Heart left ventricle (tissue), 16 donors: ENCODE data around the gene ZNF341. TPM values are rescaled to one million over a fixed set of nuclear protein-coding genes. Genes with fewer than 3 reads are reported as not detected.
"Not testable (repeated sequence)": the region's sequence is repeated elsewhere in the genome, so short reads cannot be mapped to it uniquely, and the experiment has no call there.

ENCODE experiments used
- ATAC-seq, 4 donors: fragments of 200-7000 bp; cut with Tn5 transposase; one replicate each; pipeline ENCODE4 v1.9.1; 2020 to 2022; ENCODE audit warnings: moderate library complexity in 4 of 4, mild to moderate bottlenecking in 3 of 4, moderate number of reproducible peaks in 1 of 4
- DNase-seq, 5 donors: peaks; one replicate each; pipeline ENCODE4 v3.0.0-alpha.2; 2020
- H3K27ac ChIP-seq, 12 donors: fragments of 200-600 bp; sonication (generic) in 4 of 12; one replicate each; pipeline versions ENCODE4 v1.5.0 to v1.8.0; 2016 to 2022; ENCODE audit warnings: mild to moderate bottlenecking in 2 of 12
- H3K27me3 ChIP-seq, 9 donors: fragments of 200-600 bp; sonication (generic) in 2 of 9; one replicate each; pipeline versions ENCODE4 v1.5.1 to v1.8.0; 2016 to 2022; ENCODE audit warnings: mild to moderate bottlenecking in 3 of 9
- H3K36me3 ChIP-seq, 9 donors: fragments of 200-600 bp; sonication (generic) in 2 of 9; one replicate each; pipeline versions ENCODE4 v1.5.0 to v1.8.0; 2018 to 2022; ENCODE audit warnings: mild to moderate bottlenecking in 2 of 9
- H3K4me1 ChIP-seq, 12 donors: fragments of 200-600 bp; sonication (generic) in 4 of 12; one replicate each; pipeline versions ENCODE4 v1.5.0 to v1.8.0; 2016 to 2022; ENCODE audit warnings: mild to moderate bottlenecking in 3 of 12
- H3K4me3 ChIP-seq, 12 donors: fragments of 200-600 bp; sonication (generic) in 4 of 12; one replicate each; pipeline versions ENCODE4 v1.5.0 to v1.8.0; 2017 to 2022; ENCODE audit warnings: mild to moderate bottlenecking in 9 of 12, moderate library complexity in 4 of 12
- H3K9me3 ChIP-seq, 12 donors: fragments of 200-600 bp; sonication (generic) in 4 of 12; one replicate each; pipeline versions ENCODE4 v1.5.0 to v1.8.0; 2016 to 2022; ENCODE audit warnings: mild to moderate bottlenecking in 1 of 12
- POLR2A ChIP-seq, 2 donors: fragments of 450-650 bp; IDR thresholded peaks; one replicate each; pipeline ENCODE4 v1.6.1; 2017; ENCODE audit warnings: antibody characterized with exemption in 2 of 2, mild to moderate bottlenecking in 2 of 2, moderate library complexity in 2 of 2
- WGBS, 4 donors: extraction: QIAGEN DNeasy Blood & Tissue Kit in 2 of 4; methylation state at CpG; one replicate each; pipeline versions ENCODE4 v1.1.5 to v1.1.7; 2013 to 2018; 5-methylcytosine and 5-hydroxymethylcytosine counted together
- intact Hi-C, 10 donors: fragments of 100-400 bp; cut with DNase I; formaldehyde crosslinking; loops; one replicate each; pipeline versions ENCODE4 v1.11.1 to v1.14.2; 2022
- polyA plus RNA-seq, 2 donors: library from polyadenylated mRNA; stranded (reverse); fragments of 200-250 nt; gene quantifications; one replicate each; pipeline ENCODE4 v1.2.3, GENCODE V29; 2013
- total RNA-seq, 9 donors: library from RNA; depleted of rRNA in 2 of 9; stranded (reverse); fragments of >200 nt in 2 of 9; fragmentation: NEBNext Ultra II Directional in 3 of 9; extraction: Animal tissue kit (Norgen Biotek cat#: 25700) in 3 of 9; gene quantifications; one replicate each; pipeline versions ENCODE4 v1.1.0 to v1.2.4, GENCODE V29; 2016 to 2023
- TF ChIP-seq, protein P1 (sequence below), 12 donors: fragments of 200-600 bp; sonication (generic) in 4 of 12; IDR thresholded peaks; one replicate each; pipeline versions ENCODE4 v1.5.0 to v1.8.0; 2018 to 2022; ENCODE audit warnings: antibody characterized with exemption in 12 of 12, mild to moderate bottlenecking in 5 of 12
- donor health status: ischemic (EF 13 %, LVEDD 7.1; RV severe dilation, severe dysfunction).
- donor health status: healthy with polysubstance abuse.
- donor health status: DM: no; HTN: yes; CAD: no.
- donor health status: DM: no; HTN: no; CAD: no.
- donor health status: ischemic (EF 25% LVEDD 6.9; RV normal size, moderate dysfunction).
- donor health status: ischemic (EF 25% LVEDD 5.7; RV mildly dilated, moderate dysfunction).
- donor health status: healthy.
- donor health status: DM: yes; HTN: yes; CAD: no.
- donor health status: ischemic (EF 35%, LVEDD 5.7; RV mildly dilated, moderate dysfunction).
- donor health status: nonischemic (EF 11% LVEDD 7.7; RV severe dilation, severe dysfunction).
- donor health status: DM: yes; HTN: yes; CAD: no.
- donor health status: PGD.
- donor health status: ischemic (EF 29% LVEDD 5.4; RV normal size, mild dysfunction).
- donor health status: nonischemic (EF 23%, LVEDD 6.1; RV moderate dilation, normal function).

Gene ZNF341
- total and polyA plus RNA-seq, 11 donors: 1.2 to 3.3 (median 1.7) TPM

DNA sequence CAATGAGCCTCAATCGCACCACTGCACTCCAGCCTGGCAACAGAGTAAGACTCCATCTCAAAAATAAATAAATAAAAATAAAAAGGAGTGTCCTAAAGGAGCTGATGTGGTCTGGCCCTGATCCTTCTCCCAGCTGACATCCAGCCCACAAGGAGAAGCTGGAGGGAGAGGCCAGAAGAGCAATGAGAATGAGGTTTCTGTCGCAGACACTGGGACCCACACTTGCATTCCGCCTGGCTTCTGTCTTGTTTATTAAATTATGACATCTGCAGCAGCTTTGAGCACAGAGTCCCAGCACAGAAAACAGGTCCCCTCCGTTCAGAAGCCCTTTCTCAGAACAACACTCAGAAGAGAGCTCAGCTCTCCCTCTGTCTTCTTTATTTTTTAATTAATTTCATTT lies 35.3 kb upstream of the ZNF341 start:
- H3K4me1 ChIP-seq: peaks cover 0 to 19% (median 1%) of the 10 kb centered on the region in 12 donors
- no peaks in the 10 kb centered on the region for H3K36me3 ChIP-seq
- 86 to 89% (median 88%) methylated on average over 4 of the region's 4 CpGs for WGBS, 4 donors
- H3K4me3 ChIP-seq: no peak overlapping the region
- no peaks in the 10 kb centered on the region for H3K9me3 ChIP-seq
- DNase-seq (no peak), ATAC-seq (peak in 1 of 4 donors; percentile 29)
- H3K27me3 ChIP-seq: no peaks in the 10 kb centered on the region
- peak overlapping the region in 1 of 12 donors; percentile 59 for H3K27ac ChIP-seq
- no peak for TF ChIP-seq POLR2A (IDR thresholded peaks at IDR 0.05)
- TF ChIP-seq, protein P1, sequence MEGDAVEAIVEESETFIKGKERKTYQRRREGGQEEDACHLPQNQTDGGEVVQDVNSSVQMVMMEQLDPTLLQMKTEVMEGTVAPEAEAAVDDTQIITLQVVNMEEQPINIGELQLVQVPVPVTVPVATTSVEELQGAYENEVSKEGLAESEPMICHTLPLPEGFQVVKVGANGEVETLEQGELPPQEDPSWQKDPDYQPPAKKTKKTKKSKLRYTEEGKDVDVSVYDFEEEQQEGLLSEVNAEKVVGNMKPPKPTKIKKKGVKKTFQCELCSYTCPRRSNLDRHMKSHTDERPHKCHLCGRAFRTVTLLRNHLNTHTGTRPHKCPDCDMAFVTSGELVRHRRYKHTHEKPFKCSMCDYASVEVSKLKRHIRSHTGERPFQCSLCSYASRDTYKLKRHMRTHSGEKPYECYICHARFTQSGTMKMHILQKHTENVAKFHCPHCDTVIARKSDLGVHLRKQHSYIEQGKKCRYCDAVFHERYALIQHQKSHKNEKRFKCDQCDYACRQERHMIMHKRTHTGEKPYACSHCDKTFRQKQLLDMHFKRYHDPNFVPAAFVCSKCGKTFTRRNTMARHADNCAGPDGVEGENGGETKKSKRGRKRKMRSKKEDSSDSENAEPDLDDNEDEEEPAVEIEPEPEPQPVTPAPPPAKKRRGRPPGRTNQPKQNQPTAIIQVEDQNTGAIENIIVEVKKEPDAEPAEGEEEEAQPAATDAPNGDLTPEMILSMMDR (IDR thresholded peaks at IDR 0.05): no peak
- intact Hi-C loops: no loop called here

DNA sequence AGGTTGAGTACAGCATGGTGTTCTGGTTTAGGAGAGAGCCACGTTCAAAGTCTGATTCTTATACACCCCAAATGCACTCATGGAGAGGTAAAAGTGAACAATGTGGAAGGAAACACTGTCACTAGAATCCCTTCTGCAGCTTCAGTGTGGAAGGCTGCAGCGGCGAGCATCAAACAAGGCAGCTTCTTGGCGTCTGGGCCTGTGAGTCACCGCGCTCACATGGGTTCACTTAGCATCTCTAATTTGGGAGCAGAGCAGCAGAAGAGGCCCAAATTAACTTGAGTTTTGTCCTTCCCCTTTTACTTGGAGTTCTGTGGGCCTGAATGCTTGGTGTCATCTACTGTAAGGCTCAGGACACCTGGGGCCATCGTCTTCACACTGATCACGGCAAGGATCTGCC lies 34.7 kb upstream of the ZNF341 start:
- ATAC-seq: peak in 3 of 4 donors; percentile 65 to 87 (median 74)
- peak overlapping the region in 3 of 12 donors; percentile 29 to 59 (median 57) for H3K27ac ChIP-seq
- 77 to 92% (median 81%) methylated on average over 8 of the region's 8 CpGs for WGBS, 4 donors
- TF ChIP-seq, protein P1 (IDR thresholded peaks at IDR 0.05): no peak
- no peak for TF ChIP-seq POLR2A (IDR thresholded peaks at IDR 0.05)
- H3K4me1 ChIP-seq: peaks cover 0 to 19% (median 1%) of the 10 kb centered on the region in 12 donors
- H3K9me3 ChIP-seq: no peaks in the 10 kb centered on the region
- H3K4me3 ChIP-seq: no peak overlapping the region
- no peaks in the 10 kb centered on the region for H3K36me3 ChIP-seq
- H3K27me3 ChIP-seq: no peaks in the 10 kb centered on the region
- DNase-seq: peak; percentile 49 to 75 (median 56)
- intact Hi-C loops: no loop called here

DNA sequence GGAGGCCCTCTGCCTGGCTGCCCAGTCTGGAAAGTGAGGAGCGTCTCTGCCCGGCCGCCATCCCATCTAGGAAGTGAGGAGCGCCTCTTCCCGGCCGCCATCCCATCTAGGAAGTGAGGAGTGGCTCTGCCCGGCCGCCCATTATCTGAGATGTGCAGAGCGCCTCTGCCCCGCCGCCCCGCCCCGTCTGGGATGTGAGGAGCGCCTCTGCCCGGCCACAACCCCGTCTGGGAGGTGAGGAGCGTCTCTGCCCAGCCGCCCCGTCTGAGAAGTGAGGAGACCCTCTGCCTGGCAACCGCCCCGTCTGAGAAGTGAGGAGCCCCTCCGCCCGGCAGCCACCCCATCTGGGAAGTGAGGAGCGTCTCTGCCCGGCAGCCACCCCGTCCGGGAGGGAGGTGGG lies 32.8 kb upstream of the ZNF341 start:
- H3K9me3 ChIP-seq, H3K27me3 ChIP-seq, ATAC-seq, H3K4me3 ChIP-seq, H3K36me3 ChIP-seq, H3K27ac ChIP-seq, intact Hi-C loops, DNase-seq: not testable (repeated sequence)
- WGBS, 4 donors: 93 to 96% (median 94%) methylated on average over 15 to 19 of the region's 27 CpGs; no CpG with 5 or more reads in 1 of the 4 donors
- peaks cover 0 to 16% (median 2%) of the 10 kb centered on the region in 12 donors for H3K4me1 ChIP-seq

DNA sequence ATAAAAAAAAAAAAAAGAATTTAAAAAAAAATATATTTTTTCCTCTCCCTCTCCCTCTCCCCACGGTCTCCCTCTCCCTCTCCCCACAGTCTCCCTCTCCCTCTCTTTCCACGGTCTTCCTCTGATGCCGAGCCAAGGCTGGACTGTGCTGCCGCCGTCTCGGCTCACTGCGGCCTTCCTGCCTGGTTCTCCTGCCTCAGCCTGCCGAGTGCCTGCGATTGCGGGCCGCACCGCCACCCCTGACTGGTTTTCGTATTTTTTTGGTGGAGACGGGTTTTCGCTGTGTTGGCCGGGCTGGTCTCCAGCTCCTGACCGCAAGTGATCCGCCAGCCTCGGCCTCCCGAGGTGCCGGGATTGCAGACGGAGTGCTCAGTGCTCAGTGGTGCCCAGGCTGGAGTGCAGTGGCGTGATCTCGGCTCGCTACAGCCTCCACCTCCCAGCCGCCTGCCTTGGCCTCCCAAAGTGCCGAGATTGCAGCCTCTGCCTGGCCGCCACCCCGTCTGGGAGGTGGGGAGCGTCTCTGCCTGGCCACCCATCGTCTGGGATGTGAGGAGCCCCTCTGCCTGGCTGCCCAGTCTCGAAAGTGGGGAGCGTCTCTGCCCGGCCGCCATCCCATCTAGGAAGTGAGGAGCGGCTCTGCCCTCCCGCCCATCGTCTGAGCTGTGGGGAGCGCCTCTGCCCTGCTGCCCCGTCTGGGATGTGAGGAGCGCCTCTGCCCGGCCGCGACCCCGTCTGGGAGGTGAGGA lies 30.9 kb upstream of the ZNF341 start:
- H3K9me3 ChIP-seq, ATAC-seq, H3K4me3 ChIP-seq, intact Hi-C loops, H3K36me3 ChIP-seq, DNase-seq, H3K27ac ChIP-seq, H3K27me3 ChIP-seq: not testable (repeated sequence)
- H3K4me1 ChIP-seq: peaks cover 0 to 14% (median 0%) of the 10 kb centered on the region in 12 donors
- 90 to 98% (median 96%) methylated on average over 16 to 45 of the region's 45 CpGs for WGBS, 4 donors

DNA sequence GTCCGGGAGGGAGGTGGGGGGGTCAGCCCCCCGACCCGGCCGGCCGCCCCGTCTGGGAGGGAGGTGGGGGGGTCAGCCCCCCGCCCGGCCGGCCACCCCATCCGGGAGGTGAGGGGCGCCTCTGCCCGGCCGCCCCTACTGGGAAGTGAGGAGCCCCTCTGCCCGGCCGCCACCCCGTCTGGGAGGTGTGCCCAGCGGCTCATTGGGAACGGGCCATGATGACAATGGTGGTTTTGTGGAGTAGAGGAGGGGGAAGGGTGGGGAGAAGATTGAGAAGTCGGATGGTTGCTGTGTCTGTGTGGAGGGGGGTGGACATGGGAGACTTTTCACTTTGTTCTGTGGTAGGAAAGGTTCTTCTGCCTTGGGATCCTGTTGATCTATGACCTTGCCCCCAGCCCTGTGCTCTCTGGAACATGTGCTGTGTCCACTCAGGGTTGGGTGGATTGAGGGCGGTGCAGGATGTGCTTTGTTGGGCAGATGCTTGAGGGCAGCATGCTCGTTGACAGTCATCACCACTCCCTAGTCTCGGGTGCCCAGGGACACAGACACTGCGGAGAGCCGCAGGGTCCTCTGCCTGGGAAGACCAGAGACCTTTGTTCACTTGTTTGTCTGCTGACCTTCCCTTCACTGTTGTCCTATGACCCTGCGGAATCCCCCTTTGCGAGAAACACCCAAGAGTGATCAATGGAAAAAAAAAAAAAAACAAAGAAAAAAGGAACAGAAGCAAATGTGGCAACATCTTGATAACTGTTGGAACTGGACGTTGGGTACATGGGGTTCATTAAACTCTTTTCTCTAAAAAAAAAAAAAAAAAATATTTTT lies 30.0 kb upstream of the ZNF341 start:
- no peak for DNase-seq
- H3K27ac ChIP-seq: no peak overlapping the region
- intact Hi-C loops: no loop called here
- H3K4me3 ChIP-seq: no peak overlapping the region
- WGBS, 4 donors: 86 to 91% (median 91%) methylated on average over 13 to 27 of the region's 27 CpGs
- H3K36me3 ChIP-seq: peaks cover 0 to 16% (median 8%) of the 10 kb centered on the region in 9 donors
- no peaks in the 10 kb centered on the region for H3K9me3 ChIP-seq
- ATAC-seq: no peak
- TF ChIP-seq, protein P1 (IDR thresholded peaks at IDR 0.05): no peak
- no peak for TF ChIP-seq POLR2A (IDR thresholded peaks at IDR 0.05)
- H3K4me1 ChIP-seq: peaks cover 0 to 11% (median 0%) of the 10 kb centered on the region in 12 donors
- no peaks in the 10 kb centered on the region for H3K27me3 ChIP-seq
